Measurements from ENCODE around the gene WDR70.

WDR70 gene

DNA sequence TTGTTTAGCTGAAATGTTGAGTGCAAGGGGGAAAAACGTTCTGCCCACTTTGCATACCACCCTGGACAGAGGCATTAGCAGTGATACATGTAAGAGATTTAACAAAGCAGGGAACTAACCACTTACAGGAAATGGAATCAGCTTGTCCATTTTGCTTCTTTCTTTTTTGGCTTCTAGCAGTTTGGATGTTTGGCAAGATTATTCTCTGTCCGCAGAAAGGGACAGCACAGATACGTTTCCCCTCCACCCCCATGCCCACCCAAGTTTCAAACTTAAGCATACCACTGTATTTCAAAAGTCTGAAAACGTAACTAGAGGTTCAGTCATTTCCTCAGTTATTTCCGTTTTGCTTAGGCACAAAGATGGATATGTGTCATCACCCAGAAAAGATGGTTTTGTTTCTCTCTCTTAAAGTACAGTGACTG, 342.3 kb downstream of the WDR70 start:
- no peak overlapping the region for H3K4me2 ChIP-seq
- H3K27ac ChIP-seq, result no peak overlapping the region
- H3K4me3 ChIP-seq (IDR thresholded peaks at IDR 0.05; ENCODE audit: insufficient read depth, low read depth, low read length), result no peak overlapping the region
- H3K36me3 ChIP-seq (ENCODE audit: insufficient read depth), result no peaks in the 10 kb centered on the region
- H4K20me1 ChIP-seq (ENCODE audit: insufficient read depth), result no peaks in the 10 kb centered on the region
- H3K79me2 ChIP-seq (ENCODE audit: insufficient read depth, low read depth), result no peaks in the 10 kb centered on the region
- no peaks in the 10 kb centered on the region for H3K4me1 ChIP-seq (ENCODE audit: low read depth, poor library complexity, severe bottlenecking)
- H2AFZ ChIP-seq (ENCODE audit: low read depth), result no peak overlapping the region
- no peaks in the 10 kb centered on the region for H3K27me3 ChIP-seq (ENCODE audit: insufficient read depth, low read depth)
- TF ChIP-seq, protein P1, sequence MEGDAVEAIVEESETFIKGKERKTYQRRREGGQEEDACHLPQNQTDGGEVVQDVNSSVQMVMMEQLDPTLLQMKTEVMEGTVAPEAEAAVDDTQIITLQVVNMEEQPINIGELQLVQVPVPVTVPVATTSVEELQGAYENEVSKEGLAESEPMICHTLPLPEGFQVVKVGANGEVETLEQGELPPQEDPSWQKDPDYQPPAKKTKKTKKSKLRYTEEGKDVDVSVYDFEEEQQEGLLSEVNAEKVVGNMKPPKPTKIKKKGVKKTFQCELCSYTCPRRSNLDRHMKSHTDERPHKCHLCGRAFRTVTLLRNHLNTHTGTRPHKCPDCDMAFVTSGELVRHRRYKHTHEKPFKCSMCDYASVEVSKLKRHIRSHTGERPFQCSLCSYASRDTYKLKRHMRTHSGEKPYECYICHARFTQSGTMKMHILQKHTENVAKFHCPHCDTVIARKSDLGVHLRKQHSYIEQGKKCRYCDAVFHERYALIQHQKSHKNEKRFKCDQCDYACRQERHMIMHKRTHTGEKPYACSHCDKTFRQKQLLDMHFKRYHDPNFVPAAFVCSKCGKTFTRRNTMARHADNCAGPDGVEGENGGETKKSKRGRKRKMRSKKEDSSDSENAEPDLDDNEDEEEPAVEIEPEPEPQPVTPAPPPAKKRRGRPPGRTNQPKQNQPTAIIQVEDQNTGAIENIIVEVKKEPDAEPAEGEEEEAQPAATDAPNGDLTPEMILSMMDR (conservative IDR thresholded peaks at IDR 0.05; ENCODE audit: low read depth, low read length), result no peak
- H3K9ac ChIP-seq, result no peak overlapping the region

DNA sequence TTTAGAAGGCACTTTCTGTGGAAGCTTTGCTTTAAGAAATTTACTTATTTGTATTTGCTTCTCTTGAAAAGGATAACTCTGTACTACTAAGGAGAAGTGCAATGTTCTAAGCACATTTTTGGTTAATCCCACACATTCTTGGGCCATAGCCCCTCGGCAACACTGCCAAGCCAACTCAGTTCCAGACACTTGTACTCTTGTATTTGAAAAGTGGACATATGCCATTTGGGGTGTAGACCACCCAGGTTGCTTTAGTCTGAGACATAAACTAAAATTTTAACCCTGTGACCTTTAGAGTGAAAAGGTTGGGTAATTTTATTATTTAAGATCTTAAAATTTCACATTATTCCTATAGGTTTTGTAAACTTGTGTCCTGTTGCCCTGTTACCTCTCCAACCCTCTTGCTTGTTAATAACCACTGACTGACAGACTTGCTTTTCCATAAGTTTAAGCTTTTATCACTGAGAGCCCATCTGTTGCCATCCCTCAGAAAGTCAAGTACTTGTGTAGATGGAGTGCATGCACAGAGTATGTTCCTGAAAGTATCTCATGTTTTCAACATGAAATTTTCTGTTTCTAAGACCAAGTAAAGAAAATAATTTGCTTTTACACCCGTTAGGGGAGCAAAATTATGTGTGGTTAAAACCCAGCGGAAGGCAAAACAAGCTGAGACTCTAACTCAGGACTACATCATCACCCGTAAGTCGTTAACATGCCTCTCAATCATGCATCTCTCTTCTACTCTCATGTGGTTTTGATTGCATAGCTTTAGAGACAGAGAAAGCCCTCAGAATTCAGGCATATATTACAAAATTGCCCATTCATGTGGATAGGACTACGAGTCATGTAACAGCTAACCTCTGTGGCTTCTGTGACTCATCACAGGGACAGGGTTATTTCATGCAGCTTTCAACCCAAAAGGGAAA, 343.4 kb downstream of the WDR70 start:
- no peak overlapping the region for H3K4me2 ChIP-seq
- H3K4me3 ChIP-seq (IDR thresholded peaks at IDR 0.05; ENCODE audit: insufficient read depth, low read depth, low read length), result no peak overlapping the region
- H3K27ac ChIP-seq, result no peak overlapping the region
- no peaks in the 10 kb centered on the region for H3K27me3 ChIP-seq (ENCODE audit: insufficient read depth, low read depth)
- H4K20me1 ChIP-seq (ENCODE audit: insufficient read depth), result no peaks in the 10 kb centered on the region
- no peak overlapping the region for H2AFZ ChIP-seq (ENCODE audit: low read depth)
- no peaks in the 10 kb centered on the region for H3K36me3 ChIP-seq (ENCODE audit: insufficient read depth)
- H3K79me2 ChIP-seq (ENCODE audit: insufficient read depth, low read depth), result no peaks in the 10 kb centered on the region
- TF ChIP-seq, protein P1 (conservative IDR thresholded peaks at IDR 0.05; ENCODE audit: low read depth, low read length), result no peak
- H3K4me1 ChIP-seq (ENCODE audit: low read depth, poor library complexity, severe bottlenecking), result no peaks in the 10 kb centered on the region
- H3K9ac ChIP-seq, result no peak overlapping the region

DNA sequence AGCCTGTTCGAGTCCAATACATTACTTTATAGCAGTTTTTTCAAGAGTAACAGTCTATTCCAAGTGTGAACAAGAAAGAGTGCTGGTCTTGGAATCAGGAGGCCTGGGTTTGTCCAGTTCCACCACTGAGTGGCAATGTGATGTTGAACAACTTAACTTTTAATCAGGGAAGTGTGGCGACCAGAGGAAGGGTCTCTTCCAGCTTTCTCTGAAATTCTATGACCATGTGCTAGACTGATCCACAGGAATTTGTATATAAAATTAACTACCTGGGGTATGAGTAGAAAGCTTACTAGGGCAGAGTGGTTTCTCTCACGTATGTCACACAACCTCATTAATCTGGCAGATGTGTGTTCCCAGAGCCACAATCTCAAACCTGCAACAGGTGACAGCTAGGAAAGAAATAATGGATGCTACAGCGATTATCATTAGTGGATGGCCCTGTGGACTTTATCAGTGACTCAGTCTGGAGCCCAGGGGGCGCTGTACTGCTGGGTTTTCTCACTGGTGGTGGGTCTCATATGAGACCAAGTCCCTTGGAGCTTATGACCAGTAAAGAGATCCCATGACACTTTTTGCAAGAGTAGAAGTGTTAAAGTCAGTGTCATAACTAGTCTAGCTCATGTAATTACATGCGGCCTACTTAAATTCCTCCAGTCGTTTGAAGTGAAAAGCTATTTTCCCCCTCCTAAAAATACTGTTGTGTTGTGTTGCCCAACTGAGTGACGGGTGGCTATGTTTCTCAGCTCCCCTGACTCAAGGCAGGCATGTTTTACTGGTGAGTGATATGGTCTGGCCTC, 344.2 kb downstream of the WDR70 start:
- no peak overlapping the region for H3K4me3 ChIP-seq (IDR thresholded peaks at IDR 0.05; ENCODE audit: insufficient read depth, low read depth, low read length)
- TF ChIP-seq, protein P1 (conservative IDR thresholded peaks at IDR 0.05; ENCODE audit: low read depth, low read length), result peak; percentile 58
- H4K20me1 ChIP-seq (ENCODE audit: insufficient read depth), result no peaks in the 10 kb centered on the region
- H3K4me1 ChIP-seq (ENCODE audit: low read depth, poor library complexity, severe bottlenecking), result no peaks in the 10 kb centered on the region
- H3K36me3 ChIP-seq (ENCODE audit: insufficient read depth), result no peaks in the 10 kb centered on the region
- H2AFZ ChIP-seq (ENCODE audit: low read depth), result no peak overlapping the region
- H3K79me2 ChIP-seq (ENCODE audit: insufficient read depth, low read depth), result no peaks in the 10 kb centered on the region
- no peaks in the 10 kb centered on the region for H3K27me3 ChIP-seq (ENCODE audit: insufficient read depth, low read depth)
- no peak overlapping the region for H3K4me2 ChIP-seq
- H3K9ac ChIP-seq, result no peak overlapping the region
- no peak overlapping the region for H3K27ac ChIP-seq

DNA sequence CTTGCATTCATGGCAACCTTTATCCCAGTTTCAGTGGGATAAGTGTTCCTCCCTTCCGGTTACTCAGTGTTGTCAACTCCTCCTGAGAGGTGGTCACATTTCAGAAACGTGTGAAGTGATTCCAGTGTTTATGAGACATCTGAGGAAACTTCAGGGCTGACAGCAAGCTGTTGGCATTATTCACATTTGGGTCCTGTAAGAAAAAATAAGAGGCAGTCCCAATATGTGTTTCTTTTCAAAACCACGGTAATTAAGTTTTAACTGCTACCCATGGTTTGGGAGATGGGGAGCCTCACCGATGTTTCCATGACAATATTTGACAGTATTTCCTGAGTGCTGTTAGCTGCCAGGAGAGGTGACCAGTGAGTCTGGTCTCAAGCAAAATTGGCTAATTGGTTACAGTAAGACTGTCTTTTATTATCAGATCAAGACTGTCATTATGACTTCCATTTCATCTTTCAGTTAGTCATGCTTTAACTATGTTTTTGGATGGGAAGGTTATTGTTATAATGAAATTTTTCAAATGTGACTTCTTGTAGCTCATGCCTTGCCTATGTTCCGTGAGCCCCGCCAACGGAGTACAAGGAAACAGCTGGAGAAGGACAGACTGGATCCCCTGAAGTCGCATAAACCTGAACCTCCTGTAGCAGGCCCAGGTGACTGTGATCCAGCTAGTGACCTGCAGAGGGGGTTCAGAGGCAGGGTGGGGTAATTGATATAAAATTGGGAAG, 345.4 kb downstream of the WDR70 start:
- TF ChIP-seq, protein P1 (conservative IDR thresholded peaks at IDR 0.05; ENCODE audit: low read depth, low read length), result no peak
- Histone ChIP-seq H3K9ac (no peak overlapping the region), H3K4me3 (IDR thresholded peaks at IDR 0.05; ENCODE audit: insufficient read depth, low read depth, low read length) (no peak overlapping the region)

More for the DNA sequence above, 345.4 kb downstream of the WDR70 start:
- H4K20me1 ChIP-seq (ENCODE audit: insufficient read depth), result no peaks in the 10 kb centered on the region
- no peak overlapping the region for H3K4me2 ChIP-seq
- no peaks in the 10 kb centered on the region for H3K27me3 ChIP-seq (ENCODE audit: insufficient read depth, low read depth)
- H3K27ac ChIP-seq, result no peak overlapping the region
- no peaks in the 10 kb centered on the region for H3K79me2 ChIP-seq (ENCODE audit: insufficient read depth, low read depth)
- H3K4me1 ChIP-seq (ENCODE audit: low read depth, poor library complexity, severe bottlenecking), result no peaks in the 10 kb centered on the region
- H2AFZ ChIP-seq (ENCODE audit: low read depth), result no peak overlapping the region
- H3K36me3 ChIP-seq (ENCODE audit: insufficient read depth), result no peaks in the 10 kb centered on the region

Data from KMS-11 (cell line).